Hepatocyte (in vitro differentiated cells): ENCODE data around the gene TAF7.

Experiments used
- CTCF ChIP-seq: fragments of 200-600 bp; sonication (generic); IDR thresholded peaks from 2 replicates; pipeline ENCODE4 v1.5.1; 2016; ENCODE audit warnings: antibody characterized with exemption, mild to moderate bottlenecking; ENCODE audit not compliant: poor library complexity
- EZH2 ChIP-seq: fragments of 200-600 bp; sonication (generic); IDR thresholded peaks from 2 replicates; pipeline ENCODE4 v1.6.1; 2016; ENCODE audit warnings: antibody characterized with exemption, mild to moderate bottlenecking, borderline replicate concordance
- EZH2phosphoT487 ChIP-seq: fragments of 200-600 bp; sonication (generic); IDR thresholded peaks from one replicate; pipeline ENCODE4 v1.6.1; 2018; ENCODE audit warnings: antibody characterized with exemption, mild to moderate bottlenecking, low read depth, moderate library complexity; ENCODE audit not compliant: unreplicated experiment, severe bottlenecking

- TF ChIP-seq CTCF (no peak), EZH2 (no peak), EZH2phosphoT487 (no peak)
Measured at GRCh38 chr5:141269195-141269594, 51.4 kb downstream of the TAF7 start.
